GM12891 (cell line): ENCODE measurements around the gene CMSS1.

Source experiments
- POLR2A ChIP-seq: IDR thresholded peaks from 2 replicates; pipeline ENCODE4 v1.6.1; 2011; ENCODE audit warnings: low read depth, low read length, control low read depth
- POLR2AphosphoS5 ChIP-seq: IDR thresholded peaks from 2 replicates; pipeline ENCODE4 v1.6.1; 2011; ENCODE audit warnings: low read depth, low read length, control low read depth

- TF ChIP-seq POLR2AphosphoS5 (no peak), POLR2A (no peak)
Observed at GRCh38 chr3:100171211-100171914, 353.7 kb downstream of the CMSS1 start.
